ENCODE measurements around the gene NVL. TPM values are rescaled to one million over a fixed set of nuclear protein-coding genes. Genes with fewer than 3 reads are reported as not detected.

The NVL gene
- total and polyA plus RNA-seq, 10 donors: 23.3 to 61.9 (median 35.0) TPM

DNA sequence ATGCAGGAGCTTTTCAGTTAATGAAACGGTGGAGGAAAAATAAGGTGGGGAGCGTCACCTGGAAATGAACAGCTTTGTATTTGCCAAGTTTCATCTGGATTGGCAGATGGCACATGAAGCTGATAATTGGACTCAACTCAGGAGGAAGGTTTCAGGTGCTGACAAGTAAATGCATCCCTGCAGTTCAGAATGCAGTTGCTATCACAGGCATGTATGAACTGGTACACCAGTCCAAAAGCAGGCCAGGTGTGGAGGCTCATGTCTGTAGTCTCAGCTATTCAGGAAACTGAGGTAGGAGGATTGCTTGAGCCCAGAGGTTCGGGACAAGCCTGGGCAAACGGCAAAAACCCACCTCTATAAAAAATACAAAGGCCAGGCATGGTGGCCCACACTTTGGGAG lies 131.4 kb downstream of the NVL start:
- intact Hi-C loops (cut with DNase I; ENCODE audit: low total_unique reads): no loop called here
- no peak for TF ChIP-seq POLR2A (IDR thresholded peaks at IDR 0.05)
- TF ChIP-seq CTCF (IDR thresholded peaks at IDR 0.05 in 8 of 11, conservative IDR thresholded peaks at IDR 0.05 in 3 of 11): no peak
- TF ChIP-seq POLR2AphosphoS5 (IDR thresholded peaks at IDR 0.05): no peak
- WGBS, 5 donors: 87 to 95% (median 93%) methylated on average over 4 of the region's 4 CpGs

GRCh38 chr1:224196813-224197600 lies 133.0 kb downstream of the NVL start:
- intact Hi-C loops (cut with DNase I; ENCODE audit: low total_unique reads): no loop called here
- 71 to 84% (median 77%) methylated on average over 5 of the region's 5 CpGs for WGBS, 5 donors
- Histone ChIP-seq H3K27me3 (replicated peaks in 1 of 7) (no peaks in the 10 kb centered on the region), H3K9me3 (no peaks in the 10 kb centered on the region), H3K4me1 (peaks cover 0 to 33% (median 6%) of the 10 kb centered on the region in 6 donors), H3K4me3 (no peak overlapping the region), H3K27ac (peak overlapping the region in 2 of 8 donors; percentile 16 to 42), H3K36me3 (peaks cover 0 to 40% (median 16%) of the 10 kb centered on the region in 6 donors)
- DNase-seq: no peak
- TF ChIP-seq POLR2AphosphoS5 (IDR thresholded peaks at IDR 0.05): no peak
- no peak for TF ChIP-seq CTCF (IDR thresholded peaks at IDR 0.05 in 8 of 11, conservative IDR thresholded peaks at IDR 0.05 in 3 of 11)
- TF ChIP-seq POLR2A (IDR thresholded peaks at IDR 0.05): no peak

More for the DNA sequence above, 131.4 kb downstream of the NVL start:
- peaks cover under 1 to 30% (median 14%) of the 10 kb centered on the region in 6 donors for H3K4me1 ChIP-seq
- H3K27ac ChIP-seq: no peak overlapping the region
- H3K36me3 ChIP-seq: peaks cover 0 to 24% (median 1%) of the 10 kb centered on the region in 6 donors
- DNase-seq: no peak
- H3K4me3 ChIP-seq: no peak overlapping the region
- H3K9me3 ChIP-seq: no peaks in the 10 kb centered on the region
- H3K27me3 ChIP-seq (replicated peaks in 1 of 7): no peaks in the 10 kb centered on the region

- TF ChIP-seq POLR2A (IDR thresholded peaks at IDR 0.05): no peak
- TF ChIP-seq POLR2AphosphoS5 (IDR thresholded peaks at IDR 0.05): no peak
- TF ChIP-seq CTCF (IDR thresholded peaks at IDR 0.05 in 8 of 11, conservative IDR thresholded peaks at IDR 0.05 in 3 of 11): no peak
- Histone ChIP-seq H3K9me3 (no peaks in the 10 kb centered on the region), H3K4me1 (peaks cover 0 to 59% (median 14%) of the 10 kb centered on the region in 6 donors), H3K27me3 (replicated peaks in 1 of 7) (no peaks in the 10 kb centered on the region), H3K36me3 (peaks cover 0 to 66% (median 35%) of the 10 kb centered on the region in 6 donors), H3K4me3 (no peak overlapping the region), H3K27ac (no peak overlapping the region)
- intact Hi-C loops (cut with DNase I; ENCODE audit: low total_unique reads): no loop called here
- DNase-seq: no peak
- 85 to 92% (median 87%) methylated on average over 8 of the region's 8 CpGs for WGBS, 5 donors
These were observed 136.5 kb downstream of the NVL start for GRCh38 chr1:224193319-224193966.
